Hematopoietic multipotent progenitor cell treated with erythropoietin and hydrocortisone succinate and interleukin-3 and kit ligand, for 4 days (in vitro differentiated cells): ENCODE measurements around the gene FAM114A1.

Experiments used
- DNase-seq: peaks from one replicate; pipeline ENCODE4 v3.0.0-alpha.2; 2015

Gene FAM114A1

DNA sequence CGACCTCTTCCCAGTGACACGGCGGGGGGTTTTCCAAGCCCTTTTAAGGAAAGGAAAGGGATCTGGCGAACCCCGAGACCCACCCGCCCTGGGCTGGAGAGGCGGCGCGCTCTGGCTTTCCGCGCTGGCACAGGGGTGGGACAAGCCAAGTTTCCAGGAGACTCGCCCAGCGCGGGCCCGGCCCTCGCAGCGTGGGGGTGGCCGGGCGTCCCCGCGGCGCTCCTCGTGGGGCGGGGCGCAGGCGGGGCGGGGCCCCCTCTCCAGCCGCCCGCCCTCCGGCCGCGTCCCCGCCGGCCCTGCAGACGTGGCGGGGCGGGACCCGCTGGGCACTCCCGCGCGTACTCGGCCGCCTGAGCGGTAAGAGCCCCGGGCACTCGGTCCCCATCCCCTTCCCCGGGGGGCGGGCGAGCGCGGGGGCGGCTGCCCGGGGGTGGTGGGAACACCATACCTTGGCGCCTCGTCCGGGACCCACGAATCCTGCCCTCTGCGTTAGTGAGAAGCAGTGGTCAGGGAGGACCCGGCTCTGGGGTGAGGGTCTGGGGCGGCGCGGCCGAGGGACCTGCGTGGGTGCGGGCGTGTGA is at the start of gene FAM114A1:
Gene FAM114A1, plus strand, starts transcription at position 329 of the 581 bp plus-strand sequence. CDS start 10,273 bp downstream, outside the sequence.
- peak; percentile 85 for DNase-seq

DNA sequence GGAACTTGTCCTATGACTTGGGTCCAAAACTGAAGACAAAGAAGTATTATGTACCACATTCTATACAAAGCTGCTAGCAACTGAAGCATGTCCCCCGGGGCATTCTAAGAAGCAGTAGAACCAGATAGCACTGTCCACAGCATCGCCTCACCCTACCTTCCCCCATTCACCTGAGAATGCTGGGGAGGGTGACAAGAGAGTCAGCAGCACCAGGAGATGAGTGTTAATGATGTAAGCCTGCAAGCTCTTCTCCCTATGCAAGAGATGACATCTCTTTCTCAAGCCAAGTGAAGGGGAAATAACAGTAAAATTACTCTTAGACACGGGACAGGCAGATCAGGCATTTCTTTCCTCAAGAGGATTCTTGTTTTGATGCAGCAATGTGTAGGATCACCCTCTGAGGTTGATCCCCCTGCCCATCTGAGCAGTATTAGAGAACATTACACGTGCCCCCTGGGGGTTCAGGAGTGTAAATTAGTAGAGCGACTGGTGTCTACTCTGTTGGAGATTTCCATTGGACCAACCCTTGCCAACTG is 49.1 kb upstream of the FAM114A1 start:
- DNase-seq, result no peak

DNA sequence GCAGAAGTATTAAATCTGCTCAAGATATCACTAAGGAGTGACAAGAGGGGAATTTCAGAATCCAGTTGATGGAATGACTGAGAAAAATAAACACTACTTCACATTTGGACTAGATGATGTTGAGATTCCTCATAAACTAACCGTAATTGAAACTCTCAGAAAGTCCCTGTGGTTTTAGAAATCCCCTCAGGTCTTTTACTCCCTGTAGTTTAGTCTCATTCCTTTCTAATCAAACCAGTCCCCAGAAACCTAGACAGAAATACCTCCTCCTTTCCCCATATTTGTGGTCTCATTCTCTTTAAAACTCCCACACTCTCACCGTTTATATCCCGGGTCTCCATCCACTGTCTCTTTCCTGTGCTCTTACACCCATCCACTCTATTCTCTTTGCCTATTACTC is 48.0 kb upstream of the FAM114A1 start:
- DNase-seq, result no peak

DNA sequence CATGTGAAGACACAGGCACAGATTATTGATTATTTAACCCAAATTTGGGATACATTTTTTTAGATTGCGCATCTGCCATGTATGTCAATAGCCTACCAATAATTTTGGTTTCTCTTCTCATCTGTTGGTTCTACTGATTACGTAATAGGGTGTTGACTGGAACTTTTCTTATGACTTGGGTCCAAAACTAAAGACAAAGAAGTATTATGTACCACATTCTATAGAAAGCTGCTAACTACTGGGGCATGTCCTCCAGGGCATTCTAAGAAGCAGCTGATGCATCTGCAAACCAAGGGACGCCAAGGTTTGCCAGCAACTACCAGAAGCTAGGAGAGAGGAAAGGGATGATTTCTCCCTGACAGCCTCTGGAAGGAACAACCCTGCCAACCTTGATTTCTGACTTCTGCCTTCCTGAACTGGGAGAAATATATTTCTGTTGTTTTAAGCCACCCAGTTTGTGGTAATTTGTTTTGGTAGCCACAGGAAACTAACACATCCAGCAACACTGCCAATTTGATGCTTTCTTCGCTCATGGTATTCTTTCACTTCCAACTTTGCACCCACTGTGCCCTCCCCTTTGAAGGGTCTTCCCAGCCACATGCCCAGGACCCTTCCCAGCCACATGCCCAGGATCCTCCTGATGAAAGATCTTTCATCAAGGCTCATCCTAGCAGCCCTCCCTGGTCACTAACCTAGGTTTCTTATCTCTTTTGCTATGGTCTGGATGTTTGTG is 47.1 kb upstream of the FAM114A1 start:
- no peak for DNase-seq

DNA sequence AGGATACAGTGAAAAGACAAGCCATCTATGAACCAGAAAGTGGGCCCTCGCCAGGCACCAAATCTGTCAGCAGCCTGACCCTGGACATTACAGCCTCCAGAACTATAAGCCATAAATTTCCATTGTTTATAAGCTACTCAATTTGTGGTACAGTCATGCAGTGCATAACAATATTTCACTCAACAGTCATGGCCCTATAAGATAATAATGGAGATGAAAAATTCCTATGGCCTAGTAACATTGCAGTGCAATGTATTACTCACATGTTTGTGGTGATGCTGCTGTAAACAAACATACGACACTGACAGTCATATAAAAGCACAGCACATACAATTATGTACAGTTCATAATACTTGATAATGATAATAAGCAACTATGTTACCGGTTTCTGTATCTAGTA is 45.9 kb upstream of the FAM114A1 start:
- no peak for DNase-seq

DNA sequence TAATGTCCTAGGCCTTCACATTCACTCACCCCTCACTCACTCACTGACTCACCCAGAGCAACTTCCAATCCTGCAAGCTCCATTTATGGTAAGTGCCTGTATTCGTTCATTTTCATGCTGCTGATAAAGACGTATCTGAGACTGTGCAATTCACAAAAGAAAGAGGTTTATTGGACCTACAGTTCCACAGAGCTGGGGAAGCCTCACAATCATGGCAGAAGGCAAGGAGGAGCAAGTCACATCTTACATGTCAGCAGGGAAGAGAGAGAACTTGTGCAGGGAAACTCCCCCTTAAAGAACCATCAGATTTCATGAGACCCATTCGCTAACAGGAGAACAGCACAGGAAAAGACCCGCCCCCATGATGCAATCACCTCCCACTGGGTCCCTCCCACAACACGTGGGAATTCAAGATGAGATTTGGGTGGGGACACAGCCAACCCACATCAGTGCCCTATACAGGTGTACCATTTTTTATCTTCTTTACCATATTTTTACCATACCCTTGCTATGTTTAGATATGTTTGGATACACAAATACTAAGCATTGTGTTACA is 44.8 kb upstream of the FAM114A1 start:
- DNase-seq, result no peak

DNA sequence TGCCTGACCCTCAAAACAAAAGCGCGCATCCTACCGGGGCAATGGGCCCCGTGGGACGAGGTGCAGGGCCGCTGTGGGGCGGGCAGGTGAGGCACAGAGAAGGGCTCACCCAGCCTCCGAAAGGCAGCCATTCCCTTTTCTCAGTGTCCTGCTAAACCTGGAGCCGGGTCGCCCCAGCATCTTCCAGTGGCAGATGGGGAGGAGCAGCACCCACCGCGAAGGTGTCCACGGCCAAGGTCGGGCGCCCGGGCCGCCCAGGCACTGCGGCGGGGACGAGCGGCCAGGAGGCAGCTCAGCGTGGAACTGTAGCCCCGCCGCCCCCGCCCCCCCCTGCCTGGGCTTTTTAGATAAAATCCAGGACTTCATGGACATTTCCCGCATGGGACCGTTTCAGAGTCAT is 43.8 kb upstream of the FAM114A1 start:
- no peak for DNase-seq

DNA sequence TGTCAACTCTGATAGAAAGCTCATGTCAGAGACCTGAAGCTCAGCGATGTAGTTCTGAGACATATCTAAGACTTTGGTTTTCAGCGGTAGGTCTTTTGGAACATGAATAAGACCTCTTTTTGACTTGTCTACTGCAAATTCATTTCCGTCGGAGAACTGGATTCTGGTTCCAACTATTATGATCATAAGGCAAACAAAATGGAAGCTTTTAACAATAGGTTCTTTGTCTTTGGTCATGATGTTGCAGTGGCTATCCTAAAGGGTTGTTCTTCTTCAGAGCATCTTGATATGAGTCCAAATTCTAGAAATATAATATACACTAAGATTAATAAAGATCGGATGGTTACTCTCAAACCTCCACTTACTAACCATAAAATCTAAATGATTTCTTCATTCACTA is 38.4 kb upstream of the FAM114A1 start:
- DNase-seq, result no peak

DNA sequence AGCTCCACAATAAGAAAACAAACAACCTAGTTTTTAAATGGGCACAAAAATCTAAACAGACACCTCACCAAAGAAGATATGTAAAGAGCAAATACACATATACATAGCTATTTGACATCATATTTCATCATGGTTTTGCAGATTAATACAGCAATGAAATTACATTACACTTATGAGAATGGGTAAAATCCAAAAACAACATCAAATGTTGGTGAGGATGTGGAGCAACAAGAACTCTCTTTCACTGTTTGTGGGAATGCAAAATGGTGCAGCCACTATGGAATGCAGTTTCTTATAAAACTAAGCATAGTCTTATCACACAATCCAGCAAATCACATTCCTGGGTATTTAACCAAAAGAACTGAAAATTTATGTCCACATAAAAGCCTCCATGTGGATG is 36.0 kb upstream of the FAM114A1 start:
- DNase-seq, result no peak

DNA sequence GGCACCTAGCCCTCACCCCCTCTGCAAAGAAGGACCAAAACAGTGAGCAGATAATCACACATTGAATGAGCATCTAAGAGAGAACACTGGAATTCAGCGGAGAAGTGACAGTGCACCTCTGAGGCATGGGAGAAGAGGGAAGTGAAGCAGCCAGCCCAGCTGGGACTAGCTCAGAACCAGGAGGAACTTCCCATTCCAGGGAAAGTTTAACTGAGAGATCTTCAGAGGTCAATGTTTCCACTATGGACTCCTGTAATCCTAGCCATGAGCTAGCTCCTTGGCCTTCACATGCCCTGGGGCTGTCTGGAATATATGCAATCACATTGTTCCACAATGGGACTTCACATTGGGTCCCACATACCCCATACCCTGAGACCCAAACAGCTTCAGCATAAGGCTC is 35.4 kb upstream of the FAM114A1 start:
- no peak for DNase-seq

DNA sequence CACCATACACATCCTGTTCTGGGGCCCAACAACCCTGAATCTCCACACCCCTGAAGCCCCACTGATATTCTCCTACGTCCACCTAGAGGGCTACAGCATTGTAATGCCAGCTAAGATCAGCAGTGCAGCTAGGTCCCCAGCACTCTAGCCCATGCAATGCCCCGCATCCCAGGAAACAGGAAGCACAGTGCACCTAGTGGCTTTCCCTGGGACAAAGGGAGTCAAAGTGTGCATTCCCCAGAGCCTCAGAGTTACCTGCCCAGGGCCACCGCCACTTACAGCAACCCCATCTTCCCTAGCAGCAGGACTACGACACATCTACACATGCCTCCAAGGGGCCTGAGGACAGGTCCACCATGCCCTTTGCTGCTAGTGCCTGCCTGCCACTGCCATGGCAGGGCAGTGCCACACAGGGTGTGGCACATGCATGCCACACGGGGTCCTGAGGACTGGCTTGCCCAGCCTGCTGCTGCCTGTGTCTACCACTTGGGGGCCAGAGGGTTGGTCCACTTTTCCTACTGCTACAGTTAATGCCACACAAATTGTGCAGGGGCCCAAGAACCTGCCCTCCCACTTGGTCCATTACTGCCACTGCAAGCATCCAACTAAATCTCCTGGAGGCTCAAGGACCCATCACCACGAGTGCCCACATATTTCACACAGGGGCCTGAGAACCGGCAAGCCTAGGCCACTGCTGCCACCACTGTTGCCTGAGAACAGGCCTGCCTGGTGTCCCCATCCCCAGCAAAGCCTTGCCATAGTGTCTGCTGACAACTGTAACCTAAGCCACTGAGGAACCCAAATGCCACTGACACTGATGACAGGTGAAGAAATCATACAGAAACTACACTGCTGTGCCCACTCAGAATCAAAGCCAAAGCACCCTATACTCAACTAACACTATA is 34.7 kb upstream of the FAM114A1 start:
- peak; percentile 14 for DNase-seq

DNA sequence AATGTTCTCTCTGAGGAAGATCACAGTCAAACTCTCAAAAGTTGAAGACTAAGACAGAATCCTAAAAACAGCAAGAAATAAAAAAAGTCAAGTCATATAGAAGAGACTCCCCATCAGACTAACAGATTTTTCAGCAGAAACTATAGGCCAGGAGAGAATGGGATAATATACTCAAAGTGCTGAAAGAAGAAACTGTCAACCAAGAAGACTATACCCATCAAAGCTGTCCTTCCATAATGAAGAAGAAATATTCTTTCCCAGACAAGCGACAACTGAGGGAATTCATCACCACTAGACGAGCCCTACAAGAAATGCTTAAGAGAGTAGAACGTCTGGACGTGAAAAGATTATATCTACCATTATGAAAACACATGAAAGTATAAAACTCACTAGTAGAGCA is 33.0 kb upstream of the FAM114A1 start:
- DNase-seq, result no peak

DNA sequence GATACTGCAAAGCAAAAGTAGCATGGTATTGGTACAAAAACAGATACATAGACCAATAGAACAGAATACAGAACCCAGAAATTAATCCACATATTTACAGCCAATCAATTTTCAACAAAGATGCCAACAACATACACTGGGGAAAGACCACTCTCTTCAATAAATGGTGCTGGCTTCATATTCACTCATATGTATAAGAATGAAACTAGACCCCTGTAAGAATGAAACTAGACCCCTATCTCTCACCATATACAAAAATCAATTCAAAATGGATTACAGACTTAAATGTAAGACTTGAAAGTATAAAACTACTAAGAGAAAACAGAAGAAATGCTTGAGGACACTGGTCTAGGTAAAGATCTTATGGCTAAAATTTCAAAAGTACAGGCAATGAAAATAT is 30.3 kb upstream of the FAM114A1 start:
- DNase-seq, result no peak

DNA sequence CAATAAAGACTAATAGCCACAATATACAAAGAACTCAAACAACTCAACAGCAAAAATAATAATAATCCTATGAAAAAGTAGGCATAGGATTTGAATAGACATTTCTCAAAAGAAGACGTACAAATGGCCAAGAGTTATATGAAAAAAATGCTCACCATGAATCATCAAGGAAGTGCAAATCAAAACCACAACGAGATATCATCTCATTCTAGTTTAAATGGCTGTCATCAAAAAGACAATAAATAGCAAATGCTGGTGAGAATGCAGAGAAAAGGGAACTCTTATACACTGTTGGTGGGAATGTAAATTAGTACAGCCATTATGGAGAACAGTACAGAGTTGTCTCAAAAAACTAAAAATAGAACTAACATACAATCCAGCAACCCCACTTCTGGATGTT is 29.8 kb upstream of the FAM114A1 start:
- peak; percentile 72 for DNase-seq

DNA sequence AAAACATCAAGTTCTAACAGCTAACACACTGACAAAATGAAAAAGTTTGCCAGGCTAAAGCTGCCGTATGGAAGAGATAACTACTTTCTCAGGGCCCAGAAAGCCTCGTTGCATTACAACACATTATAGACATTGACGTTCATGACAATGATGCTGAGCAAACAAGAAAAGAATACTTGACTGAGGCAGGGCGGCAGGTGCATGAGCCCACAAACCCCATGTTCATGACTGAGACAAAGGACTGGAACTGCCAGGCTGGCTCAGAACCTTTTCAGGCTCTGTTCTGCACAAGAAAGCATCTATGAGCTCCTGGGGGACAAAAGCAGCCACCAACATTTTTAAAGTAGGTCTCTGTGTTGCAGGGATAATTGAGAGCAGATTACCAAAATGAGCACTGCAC is 24.6 kb upstream of the FAM114A1 start:
- DNase-seq, result no peak

DNA sequence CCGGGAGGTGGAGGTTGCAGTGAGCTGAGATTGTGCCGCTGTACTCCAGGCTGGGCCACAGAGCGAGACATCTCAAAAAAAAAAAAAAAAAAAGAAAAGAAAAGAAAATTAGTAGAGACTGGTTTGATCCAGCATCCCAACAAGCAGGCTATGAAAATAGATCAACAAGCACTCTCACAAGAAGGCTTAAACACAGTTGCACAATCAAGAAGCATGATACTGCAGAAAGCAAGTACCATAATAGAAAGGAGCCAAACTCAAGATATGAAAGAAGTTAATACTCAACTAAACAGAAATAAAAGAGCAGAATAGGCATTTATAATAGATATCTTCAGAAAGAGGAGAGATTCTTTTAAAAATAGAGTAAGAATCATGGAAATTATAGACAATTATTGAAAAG is 21.6 kb upstream of the FAM114A1 start:
- no peak for DNase-seq

DNA sequence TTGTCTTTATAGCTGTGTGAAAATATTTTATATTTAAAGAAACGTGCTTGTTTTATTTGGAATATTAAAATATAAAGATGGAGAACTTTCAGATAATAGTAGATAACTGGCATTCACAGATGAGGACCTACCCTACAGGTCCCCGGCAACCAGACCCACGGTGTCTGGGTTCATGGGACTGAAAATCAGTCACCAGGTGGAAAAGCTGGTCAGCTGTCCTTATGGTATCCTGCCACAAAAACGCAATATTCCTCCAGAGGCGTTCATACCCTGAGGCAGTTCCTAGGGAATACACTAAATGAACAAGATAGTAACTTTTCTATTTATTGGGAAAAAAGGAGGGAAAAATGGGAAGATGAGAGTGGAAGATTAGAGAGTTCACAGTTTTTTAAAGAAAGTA is 12.1 kb upstream of the FAM114A1 start:
- no peak for DNase-seq

DNA sequence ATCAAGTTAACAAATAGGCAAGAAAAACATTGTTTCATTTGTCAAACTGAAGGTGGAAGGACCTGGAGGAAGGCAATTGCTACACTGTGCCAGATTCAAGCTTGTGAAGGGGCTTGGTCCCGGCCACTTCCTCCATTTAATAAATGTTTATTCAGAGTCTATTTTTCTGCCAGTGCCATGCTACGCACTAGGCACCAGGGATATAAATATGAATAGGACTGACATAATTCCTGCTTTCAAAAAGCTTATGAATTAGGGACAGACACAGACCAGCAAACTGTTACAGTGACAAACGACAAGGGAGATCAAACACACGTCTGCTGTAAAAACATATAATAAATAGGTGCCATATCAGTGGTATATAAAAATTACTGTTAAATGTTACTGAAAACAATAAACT is 11.6 kb upstream of the FAM114A1 start:
- peak; percentile 64 for DNase-seq

DNA sequence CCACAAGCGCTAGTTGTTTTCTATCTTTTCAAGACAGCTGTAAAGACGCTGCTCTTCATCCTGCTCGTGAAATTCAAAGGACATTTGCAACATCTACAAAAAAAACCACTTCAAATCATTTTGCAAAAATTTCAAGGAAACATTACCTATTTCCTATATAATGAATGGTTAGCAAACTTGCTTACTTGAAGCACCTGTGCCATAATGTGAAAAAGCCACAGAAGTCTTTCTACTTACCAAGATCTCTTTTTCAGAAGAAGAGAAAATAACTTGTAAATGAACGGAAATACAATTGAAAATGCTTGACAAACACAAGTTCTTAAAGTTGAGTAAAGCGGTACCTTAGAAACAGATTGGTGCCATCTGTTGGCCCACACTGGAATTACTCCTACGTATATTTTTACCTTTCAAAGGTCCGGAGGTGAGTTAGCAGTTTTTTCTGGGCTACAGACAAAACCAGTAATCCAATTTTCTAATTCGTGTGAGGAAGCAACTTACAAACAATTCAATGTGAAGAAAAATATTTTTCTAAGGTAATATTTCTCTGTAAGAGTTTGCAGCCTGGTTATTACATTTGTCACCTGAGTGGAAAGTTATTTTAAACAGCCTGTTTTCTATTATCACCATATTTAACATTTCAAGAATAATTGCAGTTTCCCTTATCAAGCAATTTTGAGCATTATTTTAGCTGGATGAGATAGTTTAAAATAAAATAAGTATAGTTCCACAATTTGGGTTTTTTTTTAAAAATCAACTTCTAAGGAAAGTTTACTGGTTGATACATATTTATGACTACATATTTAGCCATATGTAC is 10.9 kb upstream of the FAM114A1 start, which contains the start of gene TLR6:
Gene TLR6, minus strand, starts transcription at position 294 of the 814 bp plus-strand sequence. CDS start 27,344 bp downstream, outside the sequence.
- DNase-seq, result peak; percentile 88

DNA sequence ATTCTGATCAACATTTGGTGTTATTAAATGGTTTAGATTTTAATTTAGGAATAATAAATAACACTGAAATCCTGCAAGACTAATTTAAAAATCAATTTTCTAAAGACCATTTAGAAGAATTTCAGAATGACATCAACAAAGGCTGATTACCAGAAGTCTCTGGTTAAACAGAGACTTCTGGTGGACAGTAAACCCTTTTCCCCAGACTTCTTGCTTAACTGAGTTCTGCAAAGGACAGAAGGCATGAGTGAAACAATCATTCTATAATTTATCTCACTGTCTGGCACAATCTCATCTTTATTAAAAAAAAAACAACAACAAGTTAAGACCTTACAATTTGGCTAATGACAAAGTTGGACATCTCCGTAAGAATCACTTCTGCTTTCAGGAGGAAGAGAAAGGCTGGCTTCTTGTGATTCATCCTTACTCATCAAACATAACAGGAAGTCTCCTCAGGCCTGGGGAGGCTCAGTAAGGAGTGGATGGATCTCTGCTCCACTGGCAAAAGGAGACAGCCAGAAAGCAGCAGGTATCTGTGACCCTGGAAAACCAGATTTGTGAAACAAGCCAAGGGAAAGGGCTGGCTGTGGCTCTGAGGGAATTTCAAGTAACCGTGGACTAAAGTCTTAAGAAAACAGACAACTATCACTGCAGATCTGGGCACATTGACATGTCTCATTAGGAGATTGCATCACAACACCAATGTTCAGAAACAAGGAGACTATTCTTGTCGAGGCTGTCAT is 10.1 kb upstream of the FAM114A1 start:
- DNase-seq, result peak; percentile 77

DNA sequence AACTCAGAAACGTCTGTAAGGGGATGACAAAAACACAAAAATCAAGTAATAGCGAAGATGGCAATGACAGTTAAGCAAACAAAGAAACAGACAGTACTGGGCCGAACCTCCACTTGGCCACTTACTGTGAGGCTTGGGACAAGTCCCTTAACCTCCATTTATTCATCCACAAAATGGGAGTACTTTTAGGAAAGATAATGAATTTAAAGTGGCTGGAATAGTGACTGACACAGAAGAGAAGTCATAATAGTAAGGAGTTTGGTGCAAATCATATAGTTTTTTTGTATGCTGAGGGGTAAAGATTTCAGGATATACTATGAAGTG is 9.5 kb upstream of the FAM114A1 start:
- no peak for DNase-seq

DNA sequence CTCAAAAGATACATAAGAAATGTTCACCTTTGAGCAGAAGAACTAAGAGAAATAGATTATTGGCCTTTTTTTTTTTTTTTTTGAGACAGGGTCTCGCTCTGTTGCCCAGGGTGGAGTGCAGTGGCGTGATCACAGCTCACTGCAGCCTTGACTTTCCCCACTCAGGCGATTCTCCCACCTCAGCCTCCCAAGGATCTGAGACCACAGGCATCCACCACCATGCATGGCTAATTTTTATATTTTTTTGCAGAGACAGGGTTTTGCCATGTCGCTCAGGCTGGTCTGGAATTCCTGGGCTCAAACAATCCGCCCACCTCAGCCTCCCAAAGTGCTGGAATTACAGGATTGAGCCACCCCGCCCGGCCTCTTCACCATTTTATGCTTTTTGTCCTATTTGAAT is 8.1 kb upstream of the FAM114A1 start:
- no peak for DNase-seq
